Measurements from ENCODE around the gene CFAP90.

CFAP90 gene

GRCh38 chr5:7825630-7826029 is 25.3 kb downstream of the CFAP90 start:
- H3K4me3 ChIP-seq (ENCODE audit: low read depth, low read length) = no peak overlapping the region
- DNase-seq (ENCODE audit: low read depth, low spot score) = no peak
- CTCF ChIA-PET = no interaction called here
- POLR2A ChIA-PET = no interaction called here
- TF ChIP-seq CTCF (IDR thresholded peaks at IDR 0.05; ENCODE audit: insufficient read depth, low read length, missing control alignments) = no peak

DNA sequence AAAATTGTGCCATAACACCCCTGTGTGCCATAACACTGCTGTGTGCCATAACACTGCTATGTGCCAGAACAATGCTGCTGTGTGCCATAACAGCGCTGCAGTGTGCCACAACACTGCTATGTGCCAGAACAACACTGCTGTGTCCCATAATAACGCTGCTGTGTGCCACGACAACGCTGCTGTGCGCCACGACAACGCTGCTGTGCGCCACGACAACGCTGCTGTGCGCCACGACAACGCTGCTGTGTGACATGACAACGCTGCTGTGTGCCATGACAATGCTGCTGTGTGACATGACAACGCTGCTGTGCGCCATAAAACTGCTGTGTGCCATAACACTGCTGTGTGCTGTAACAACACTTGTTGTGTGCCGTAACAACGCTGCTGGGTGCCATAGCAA is 25.9 kb downstream of the CFAP90 start:
- no peak for TF ChIP-seq CTCF (IDR thresholded peaks at IDR 0.05; ENCODE audit: insufficient read depth, low read length, missing control alignments)
- POLR2A ChIA-PET = no interaction called here
- no peak overlapping the region for H3K4me3 ChIP-seq (ENCODE audit: low read depth, low read length)
- CTCF ChIA-PET = interaction anchor here (1.3 to 3.0 kb wide), 2 partner anchors 10 to 21 kb away, joined by 3 to 9 read pairs; no protein-coding TSS in a partner anchor
- DNase-seq (ENCODE audit: low read depth, low spot score) = no peak

DNA sequence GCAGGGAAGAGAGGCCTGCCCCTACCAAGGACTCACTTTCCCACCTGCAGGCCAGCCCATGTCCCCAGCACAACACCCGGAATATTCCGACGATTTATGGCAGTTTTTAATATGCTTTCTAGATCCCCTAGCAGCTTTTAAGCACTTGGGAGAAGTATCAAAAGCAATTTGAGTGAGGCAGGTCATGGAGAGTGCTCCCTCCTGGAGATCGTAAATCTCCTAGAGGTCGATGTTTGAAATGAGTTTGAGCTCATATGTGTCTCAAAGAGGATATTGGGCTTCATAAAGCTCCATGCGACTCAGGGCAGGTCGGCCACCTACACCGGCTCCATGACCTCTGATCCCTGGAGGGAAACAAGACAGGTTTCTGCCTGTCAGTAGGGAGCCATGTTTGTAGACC is 27.3 kb downstream of the CFAP90 start:
- POLR2A ChIA-PET = no interaction called here
- H3K4me3 ChIP-seq (ENCODE audit: low read depth, low read length) = no peak overlapping the region
- CTCF ChIA-PET = interaction anchor here (1.3 to 3.0 kb wide), 2 partner anchors 9 to 22 kb away, joined by 3 to 9 read pairs; no protein-coding TSS in a partner anchor
- no peak for TF ChIP-seq CTCF (IDR thresholded peaks at IDR 0.05; ENCODE audit: insufficient read depth, low read length, missing control alignments)
- DNase-seq (ENCODE audit: low read depth, low spot score) = no peak

DNA sequence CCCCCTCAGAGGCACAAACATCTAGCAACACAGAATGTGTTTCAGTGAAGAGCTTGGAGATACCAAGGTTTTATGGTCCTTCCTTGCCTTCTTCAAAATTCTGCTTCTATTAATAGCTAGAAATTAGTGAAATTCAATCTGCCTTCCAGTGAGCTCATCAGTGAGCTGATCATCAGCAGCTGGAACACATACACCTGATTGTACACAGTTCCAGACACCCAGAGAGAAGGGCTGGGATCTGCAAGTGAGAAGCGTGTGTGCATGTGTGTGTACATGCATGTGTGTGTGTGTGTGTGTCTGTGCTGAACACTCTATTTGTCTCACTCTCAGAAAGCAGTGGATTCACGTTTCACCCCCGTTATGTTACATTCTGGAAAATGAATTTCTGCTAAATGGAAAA is 28.5 kb downstream of the CFAP90 start:
- ChIA-PET POLR2A (no interaction called here), CTCF (interaction anchor here (3.0 kb wide), 1 partner anchor 8 kb away, joined by 9 read pairs; no protein-coding TSS in a partner anchor)
- DNase-seq (ENCODE audit: low read depth, low spot score) = no peak
- H3K4me3 ChIP-seq (ENCODE audit: low read depth, low read length) = no peak overlapping the region
- TF ChIP-seq CTCF (IDR thresholded peaks at IDR 0.05; ENCODE audit: insufficient read depth, low read length, missing control alignments) = no peak

GRCh38 chr5:7816535-7816901 is 34.4 kb downstream of the CFAP90 start:
- ChIA-PET CTCF (interaction anchor here (0.6 to 1.5 kb wide), 3 partner anchors 10 to 557 kb away, joined by 3 read pairs; no protein-coding TSS in a partner anchor), POLR2A (no interaction called here)
- DNase-seq (ENCODE audit: low read depth, low spot score) = no peak
- no peak overlapping the region for H3K4me3 ChIP-seq (ENCODE audit: low read depth, low read length)
- no peak for TF ChIP-seq CTCF (IDR thresholded peaks at IDR 0.05; ENCODE audit: insufficient read depth, low read length, missing control alignments)

DNA sequence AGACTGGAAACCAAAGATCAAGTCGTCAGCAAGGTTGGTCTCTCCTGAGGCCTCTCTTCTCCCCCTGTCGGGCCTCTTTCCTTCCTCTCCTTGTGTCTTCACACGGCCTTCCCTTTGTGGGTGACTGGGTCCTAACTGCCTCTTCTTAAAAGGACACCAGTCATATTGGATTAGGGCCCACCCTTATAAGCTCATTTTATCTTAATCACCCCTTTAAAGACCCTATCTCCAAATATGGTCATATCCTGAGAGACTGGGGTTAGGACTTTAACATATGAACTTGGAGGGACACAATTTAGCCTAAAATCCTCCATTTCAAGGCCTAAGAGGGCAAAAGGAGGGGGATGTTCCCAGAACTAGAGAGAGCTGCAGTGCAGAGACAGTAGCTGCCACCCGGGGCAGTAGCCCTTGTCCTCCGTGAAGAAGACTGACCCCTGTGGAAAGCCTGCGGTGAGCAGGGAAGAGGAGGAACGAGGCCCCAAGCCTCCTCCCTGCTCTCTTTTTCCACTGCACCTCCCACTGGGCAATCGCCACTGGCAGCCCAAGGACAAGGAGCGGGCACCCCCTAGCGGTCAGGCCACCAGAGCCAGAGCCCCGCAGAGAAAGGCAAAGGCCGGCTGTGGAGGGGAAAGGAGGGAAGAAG is 34.9 kb downstream of the CFAP90 start:
- POLR2A ChIA-PET = no interaction called here
- H3K4me3 ChIP-seq (ENCODE audit: low read depth, low read length) = no peak overlapping the region
- no peak for DNase-seq (ENCODE audit: low read depth, low spot score)
- CTCF ChIA-PET = interaction anchor here (0.6 to 3.0 kb wide), 4 partner anchors 8 to 556 kb away, joined by 3 to 11 read pairs (median 6); no protein-coding TSS in a partner anchor
- peak; percentile 90 for TF ChIP-seq CTCF (IDR thresholded peaks at IDR 0.05; ENCODE audit: insufficient read depth, low read length, missing control alignments)

Measured in AG04449 (cell line).